ENCODE measurements around the gene SHANK2.

The SHANK2 gene

DNA sequence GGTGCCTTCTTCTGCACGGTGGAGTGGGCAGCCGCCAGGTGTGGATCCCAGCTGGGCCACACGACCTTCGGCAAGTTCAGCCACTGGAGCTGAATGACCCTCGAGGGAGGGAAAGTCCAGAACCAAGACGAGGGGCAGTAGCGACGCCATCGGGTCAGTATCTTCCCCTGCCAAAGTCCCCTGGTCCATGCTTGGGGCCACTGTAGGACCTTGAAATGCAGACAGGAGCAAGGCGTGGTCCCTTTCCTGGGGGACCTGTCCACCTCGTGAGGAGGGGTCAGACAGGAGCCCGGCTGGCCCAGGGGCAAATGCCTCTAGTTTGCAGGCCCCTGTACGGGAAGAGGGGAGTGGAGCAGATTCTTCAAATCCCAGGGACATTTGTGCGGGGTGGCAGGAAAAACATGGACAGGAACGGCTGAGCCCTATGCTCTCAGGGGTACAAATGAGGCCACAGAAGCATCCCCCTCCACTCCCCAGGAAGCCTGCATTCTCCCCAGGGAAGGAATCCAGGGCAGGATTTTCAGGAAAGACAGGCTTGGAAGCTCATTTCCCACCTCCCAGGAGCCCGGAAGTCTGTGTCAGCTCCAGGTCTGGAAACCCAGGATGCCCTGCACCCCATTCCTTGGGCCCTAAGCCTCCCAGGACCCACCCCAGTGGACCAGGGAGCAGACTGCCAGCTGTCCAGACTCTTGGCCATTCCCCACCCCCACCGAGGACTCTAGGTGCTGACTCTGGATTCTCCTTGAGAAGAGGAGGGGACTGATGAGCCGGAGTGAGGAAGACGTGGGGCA is 6.6 kb downstream of the SHANK2 start:
- Histone ChIP-seq H3K36me3 (no peaks in the 10 kb centered on the region), H3K27me3 (ENCODE audit: insufficient read depth, low read depth, severe bottlenecking) (peaks cover 2% of the 10 kb centered on the region), H3K27ac (no peak overlapping the region), H3K9me3 (ENCODE audit: severe bottlenecking) (no peaks in the 10 kb centered on the region), H3K4me3 (ENCODE audit: low read depth, low read length) (no peak overlapping the region)
- DNase-seq: no peak
- TF ChIP-seq, protein P1, sequence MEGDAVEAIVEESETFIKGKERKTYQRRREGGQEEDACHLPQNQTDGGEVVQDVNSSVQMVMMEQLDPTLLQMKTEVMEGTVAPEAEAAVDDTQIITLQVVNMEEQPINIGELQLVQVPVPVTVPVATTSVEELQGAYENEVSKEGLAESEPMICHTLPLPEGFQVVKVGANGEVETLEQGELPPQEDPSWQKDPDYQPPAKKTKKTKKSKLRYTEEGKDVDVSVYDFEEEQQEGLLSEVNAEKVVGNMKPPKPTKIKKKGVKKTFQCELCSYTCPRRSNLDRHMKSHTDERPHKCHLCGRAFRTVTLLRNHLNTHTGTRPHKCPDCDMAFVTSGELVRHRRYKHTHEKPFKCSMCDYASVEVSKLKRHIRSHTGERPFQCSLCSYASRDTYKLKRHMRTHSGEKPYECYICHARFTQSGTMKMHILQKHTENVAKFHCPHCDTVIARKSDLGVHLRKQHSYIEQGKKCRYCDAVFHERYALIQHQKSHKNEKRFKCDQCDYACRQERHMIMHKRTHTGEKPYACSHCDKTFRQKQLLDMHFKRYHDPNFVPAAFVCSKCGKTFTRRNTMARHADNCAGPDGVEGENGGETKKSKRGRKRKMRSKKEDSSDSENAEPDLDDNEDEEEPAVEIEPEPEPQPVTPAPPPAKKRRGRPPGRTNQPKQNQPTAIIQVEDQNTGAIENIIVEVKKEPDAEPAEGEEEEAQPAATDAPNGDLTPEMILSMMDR (IDR thresholded peaks at IDR 0.05; ENCODE audit: low read depth, low read length): no peak

DNA sequence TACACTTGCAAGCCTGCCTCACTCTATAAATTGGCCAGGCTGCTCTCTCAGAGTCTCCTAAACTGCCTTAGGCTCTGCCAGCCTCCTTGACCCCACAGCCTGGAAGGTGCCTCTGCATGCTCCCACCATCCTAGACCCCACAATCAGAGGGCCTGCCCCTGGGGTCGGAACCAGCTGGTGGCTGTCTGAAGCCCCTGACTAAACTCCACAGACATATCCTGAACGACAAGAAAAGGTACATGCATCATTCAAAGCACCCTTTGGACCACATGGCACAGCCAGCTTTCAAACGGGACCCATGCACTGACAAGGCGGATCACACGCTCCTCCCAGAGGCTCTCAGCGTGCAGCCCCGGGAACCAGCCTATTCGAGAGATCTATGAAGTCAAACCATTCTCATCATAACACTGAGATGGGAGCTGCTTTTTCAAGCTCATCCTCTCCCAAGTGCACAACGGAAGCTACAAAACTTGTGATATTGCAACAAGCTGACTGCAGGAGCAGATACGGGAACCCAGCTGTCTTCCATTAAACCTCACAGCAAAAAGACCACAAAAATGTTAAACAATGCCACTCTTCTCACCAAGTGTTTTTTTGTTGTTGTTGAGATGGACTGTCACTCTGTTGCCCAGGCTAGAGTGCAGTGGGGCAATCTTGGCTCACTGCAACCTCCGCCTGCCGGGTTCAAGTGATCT is 8.1 kb downstream of the SHANK2 start:
- DNase-seq: no peak
- Histone ChIP-seq H3K4me3 (ENCODE audit: low read depth, low read length) (no peak overlapping the region), H3K9me3 (ENCODE audit: severe bottlenecking) (no peaks in the 10 kb centered on the region), H3K36me3 (no peaks in the 10 kb centered on the region), H3K27me3 (ENCODE audit: insufficient read depth, low read depth, severe bottlenecking) (no peaks in the 10 kb centered on the region), H3K27ac (no peak overlapping the region)
- TF ChIP-seq, protein P1 (IDR thresholded peaks at IDR 0.05; ENCODE audit: low read depth, low read length): no peak

DNA sequence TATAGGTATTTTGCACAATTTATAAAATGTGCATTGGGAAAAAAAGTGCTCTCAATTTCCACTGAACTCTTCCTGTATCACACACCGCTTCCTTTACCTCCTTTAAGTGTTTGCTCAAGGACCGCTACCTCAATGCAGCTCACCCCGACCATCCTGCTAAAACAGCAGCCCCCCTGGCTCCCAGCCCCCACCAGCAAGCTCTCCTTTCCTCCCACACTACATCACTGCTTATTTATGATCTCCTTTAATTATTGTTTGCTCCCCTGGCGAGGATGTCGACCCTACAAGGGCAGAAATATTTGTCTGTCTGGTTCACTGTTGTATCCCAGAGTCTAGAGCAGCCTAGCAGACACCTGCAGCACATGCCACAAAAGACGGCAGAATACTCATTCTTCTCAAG is 10.0 kb downstream of the SHANK2 start:
- Histone ChIP-seq H3K36me3 (no peaks in the 10 kb centered on the region), H3K27me3 (ENCODE audit: insufficient read depth, low read depth, severe bottlenecking) (no peaks in the 10 kb centered on the region), H3K9me3 (ENCODE audit: severe bottlenecking) (no peaks in the 10 kb centered on the region), H3K4me3 (ENCODE audit: low read depth, low read length) (no peak overlapping the region), H3K27ac (no peak overlapping the region)
- no peak for DNase-seq
- TF ChIP-seq, protein P1 (IDR thresholded peaks at IDR 0.05; ENCODE audit: low read depth, low read length): no peak

DNA sequence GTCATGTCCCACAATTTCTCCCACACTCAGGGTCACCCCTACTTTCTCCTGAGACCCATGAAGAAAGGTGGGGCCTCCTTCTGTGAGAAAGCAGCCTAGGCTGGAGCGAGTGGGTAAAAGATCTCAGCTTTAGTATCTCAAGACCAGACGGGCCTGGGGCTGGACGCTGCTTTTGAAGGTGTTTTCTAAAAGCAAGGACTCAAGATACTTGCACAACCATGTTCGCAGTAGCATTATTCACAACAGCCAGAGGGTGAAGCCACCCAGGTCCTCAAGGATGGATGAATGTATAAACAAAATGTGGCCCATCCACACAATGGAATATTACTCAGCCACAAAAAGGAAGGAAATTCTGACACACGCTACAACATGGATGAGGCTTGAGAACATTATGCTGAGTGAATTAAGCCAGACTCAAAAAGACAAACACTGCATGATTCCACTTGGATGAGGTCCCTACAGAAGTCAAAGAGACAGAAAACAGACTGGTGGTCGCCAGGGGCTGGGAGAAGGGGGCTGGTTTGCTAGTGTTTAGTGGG is 10.6 kb downstream of the SHANK2 start:
- H3K36me3 ChIP-seq: no peaks in the 10 kb centered on the region
- H3K9me3 ChIP-seq (ENCODE audit: severe bottlenecking): no peaks in the 10 kb centered on the region
- no peak for DNase-seq
- no peak overlapping the region for H3K4me3 ChIP-seq (ENCODE audit: low read depth, low read length)
- H3K27me3 ChIP-seq (ENCODE audit: insufficient read depth, low read depth, severe bottlenecking): no peaks in the 10 kb centered on the region
- TF ChIP-seq, protein P1 (IDR thresholded peaks at IDR 0.05; ENCODE audit: low read depth, low read length): no peak
- no peak overlapping the region for H3K27ac ChIP-seq

DNA sequence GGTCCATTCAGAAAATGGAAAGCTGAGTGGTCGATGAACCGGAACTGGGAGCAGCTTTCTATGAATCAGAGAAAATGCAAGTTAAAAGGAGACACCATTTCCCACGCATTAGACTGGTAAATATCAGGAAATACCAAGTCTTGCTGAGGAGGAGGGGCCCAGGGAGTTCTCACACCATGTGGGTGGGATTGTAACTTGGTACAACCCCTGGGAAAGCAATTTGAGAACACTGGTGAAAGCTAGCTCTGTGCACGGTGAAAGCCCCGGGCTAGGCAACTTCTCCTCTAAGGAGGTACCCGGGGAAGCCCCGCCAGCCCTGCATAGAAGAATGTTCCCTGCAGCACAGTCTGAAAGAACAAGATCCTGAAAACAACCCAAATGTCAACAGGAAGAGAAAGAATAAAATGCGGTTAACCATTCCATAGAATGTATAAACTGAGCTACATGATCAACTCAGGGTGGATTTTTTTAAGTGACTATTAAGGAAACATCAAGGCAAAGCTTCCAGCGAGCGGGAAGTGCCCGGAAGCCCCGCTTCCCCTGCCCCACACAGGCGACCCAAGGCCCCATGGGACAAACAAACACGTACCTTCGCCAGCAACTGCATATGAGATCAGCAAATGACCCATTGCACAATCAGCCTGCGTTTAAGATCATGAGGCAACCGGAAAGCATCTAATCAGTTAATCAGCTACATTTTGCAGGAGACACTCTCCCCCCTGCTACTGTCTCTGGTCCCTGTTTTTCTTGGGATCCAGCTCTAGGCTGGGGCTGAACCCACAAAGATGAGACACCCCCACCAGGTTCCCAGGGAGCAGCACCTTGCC is 11.3 kb downstream of the SHANK2 start:
- no peaks in the 10 kb centered on the region for H3K36me3 ChIP-seq
- no peak for DNase-seq
- H3K27ac ChIP-seq: no peak overlapping the region
- TF ChIP-seq, protein P1 (IDR thresholded peaks at IDR 0.05; ENCODE audit: low read depth, low read length): no peak
- H3K27me3 ChIP-seq (ENCODE audit: insufficient read depth, low read depth, severe bottlenecking): no peaks in the 10 kb centered on the region
- no peak overlapping the region for H3K4me3 ChIP-seq (ENCODE audit: low read depth, low read length)
- H3K9me3 ChIP-seq (ENCODE audit: severe bottlenecking): no peaks in the 10 kb centered on the region
